SK-N-SH treated with all-trans-retinoic acid at 6 μM for 48 hours (cell line): ENCODE results near the gene TMTC2.

Experiments
- ATAC-seq: fragments of 200-7000 bp; cut with Tn5 transposase; 3 replicates; pipeline ENCODE4 v1.9.1; 2020; ENCODE audit warnings: mild to moderate bottlenecking, moderate library complexity
- ARNTL ChIP-seq: fragments of 450-650 bp; formaldehyde crosslinking; IDR thresholded peaks from 2 replicates; pipeline ENCODE4 v1.5.0; 2020; ENCODE audit warnings: low read depth, mild to moderate bottlenecking, moderate library complexity, borderline replicate concordance
- BACH2 ChIP-seq: fragments of 250-450 bp; sonication (Bioruptor Pico); IDR thresholded peaks from 2 replicates; pipeline ENCODE4 v1.9.0; 2021; ENCODE audit warnings: mild to moderate bottlenecking, borderline replicate concordance
- CSDC2 ChIP-seq: fragments of 250-450 bp; sonication (Bioruptor Pico); IDR thresholded peaks from 2 replicates; pipeline ENCODE4 v1.5.0; 2020; ENCODE audit warnings: mild to moderate bottlenecking, moderate library complexity
- ESRRG ChIP-seq: fragments of 250-450 bp; sonication (Bioruptor Pico); IDR thresholded peaks from 2 replicates; pipeline ENCODE4 v1.6.1; 2021; ENCODE audit warnings: mild to moderate bottlenecking
- GLIS3 ChIP-seq: fragments of 250-450 bp; sonication (Bioruptor Pico); IDR thresholded peaks from 2 replicates; pipeline ENCODE4 v1.5.0; 2020; ENCODE audit warnings: mild to moderate bottlenecking, moderate library complexity
- ISL1 ChIP-seq: fragments of 250-450 bp; sonication (Bioruptor Pico); IDR thresholded peaks from 2 replicates; pipeline ENCODE4 v2.1.2; 2022; ENCODE audit warnings: mild to moderate bottlenecking, moderate library complexity
- PPARA ChIP-seq: fragments of 250-450 bp; sonication (Bioruptor Pico); IDR thresholded peaks from 2 replicates; pipeline ENCODE4 v1.5.0; 2020; ENCODE audit warnings: mild to moderate bottlenecking, borderline replicate concordance
- RARB ChIP-seq: fragments of 250-450 bp; sonication (Bioruptor Pico); IDR thresholded peaks from 2 replicates; pipeline ENCODE4 v1.8.0; 2021; ENCODE audit warnings: mild to moderate bottlenecking, moderate library complexity
- SNAI2 ChIP-seq: fragments of 250-450 bp; sonication (Bioruptor Pico); IDR thresholded peaks from 2 replicates; pipeline ENCODE4 v1.5.0; 2020; ENCODE audit warnings: mild to moderate bottlenecking, moderate library complexity
- TCF4 ChIP-seq: fragments of 250-450 bp; sonication (Bioruptor Pico); IDR thresholded peaks from 2 replicates; pipeline ENCODE4 v1.8.0; 2021; ENCODE audit warnings: mild to moderate bottlenecking, moderate library complexity, borderline replicate concordance
- TOX ChIP-seq: fragments of 250-450 bp; sonication (Bioruptor Pico); IDR thresholded peaks from 2 replicates; pipeline ENCODE4 v1.8.0; 2021; ENCODE audit warnings: mild to moderate bottlenecking, moderate library complexity, borderline replicate concordance
- TSHZ2 ChIP-seq: fragments of 250-450 bp; sonication (Bioruptor Pico); IDR thresholded peaks from 2 replicates; pipeline ENCODE4 v1.5.0; 2020; ENCODE audit warnings: mild to moderate bottlenecking, moderate library complexity
- ZC3H10 ChIP-seq: fragments of 250-450 bp; sonication (Bioruptor Pico); IDR thresholded peaks from 2 replicates; pipeline ENCODE4 v1.5.1; 2021; ENCODE audit warnings: mild to moderate bottlenecking, moderate library complexity
- ZFP3 ChIP-seq: fragments of 250-450 bp; sonication (Bioruptor Pico); IDR thresholded peaks from 2 replicates; pipeline ENCODE4 v1.5.0; 2020; ENCODE audit warnings: mild to moderate bottlenecking, moderate library complexity
- ZFP30 ChIP-seq: fragments of 450-650 bp; formaldehyde crosslinking; IDR thresholded peaks from 2 replicates; pipeline ENCODE4 v1.5.0; 2022; ENCODE audit warnings: mild to moderate bottlenecking, moderate library complexity
- ZNF565 ChIP-seq: fragments of 450-650 bp; formaldehyde crosslinking; conservative IDR thresholded peaks from 2 replicates; pipeline ENCODE4 v1.5.0; 2020; ENCODE audit warnings: low read depth, mild to moderate bottlenecking, moderate library complexity
- ZNF70 ChIP-seq: fragments of 450-650 bp; formaldehyde crosslinking; IDR thresholded peaks from 2 replicates; pipeline ENCODE4 v1.5.0; 2020; ENCODE audit warnings: mild to moderate bottlenecking, moderate library complexity
- ZNF8 ChIP-seq: fragments of 450-650 bp; formaldehyde crosslinking; IDR thresholded peaks from 2 replicates; pipeline ENCODE4 v1.5.0; 2020; ENCODE audit warnings: mild to moderate bottlenecking, moderate library complexity
- TF ChIP-seq, protein P1 (sequence below): fragments of 250-450 bp; sonication (Bioruptor Pico); IDR thresholded peaks from 2 replicates; pipeline ENCODE4 v1.5.1; 2020; ENCODE audit warnings: low read depth, mild to moderate bottlenecking, moderate library complexity
- TF ChIP-seq, protein P2 (sequence below): fragments of 250-450 bp; sonication (Bioruptor Pico); IDR thresholded peaks from 2 replicates; pipeline ENCODE4 v1.8.0; 2021; ENCODE audit warnings: low read depth, mild to moderate bottlenecking, moderate library complexity, borderline replicate concordance
- TF ChIP-seq, protein P3 (sequence below): fragments of 250-450 bp; sonication (Bioruptor Pico); IDR thresholded peaks from 2 replicates; pipeline ENCODE4 v1.8.0; 2020; ENCODE audit warnings: mild to moderate bottlenecking, moderate library complexity, borderline replicate concordance

The TMTC2 gene

GRCh38 chr12:83136411-83136810, 449.7 kb downstream of the TMTC2 start:
- no peak for TF ChIP-seq PPARA (CRISPR knock-in tag)
- no peak for TF ChIP-seq ZC3H10 (CRISPR knock-in tag)
- TF ChIP-seq TCF4 (CRISPR knock-in tag): no peak

GRCh38 chr12:83140135-83140534, 453.4 kb downstream of the TMTC2 start:
- ATAC-seq: no peak
- TF ChIP-seq ZFP30 (CRISPR knock-in tag): no peak
- no peak for TF ChIP-seq BACH2 (CRISPR knock-in tag)
- TF ChIP-seq ISL1 (CRISPR knock-in tag): no peak
- TF ChIP-seq TCF4 (CRISPR knock-in tag): no peak
- TF ChIP-seq, protein P1, sequence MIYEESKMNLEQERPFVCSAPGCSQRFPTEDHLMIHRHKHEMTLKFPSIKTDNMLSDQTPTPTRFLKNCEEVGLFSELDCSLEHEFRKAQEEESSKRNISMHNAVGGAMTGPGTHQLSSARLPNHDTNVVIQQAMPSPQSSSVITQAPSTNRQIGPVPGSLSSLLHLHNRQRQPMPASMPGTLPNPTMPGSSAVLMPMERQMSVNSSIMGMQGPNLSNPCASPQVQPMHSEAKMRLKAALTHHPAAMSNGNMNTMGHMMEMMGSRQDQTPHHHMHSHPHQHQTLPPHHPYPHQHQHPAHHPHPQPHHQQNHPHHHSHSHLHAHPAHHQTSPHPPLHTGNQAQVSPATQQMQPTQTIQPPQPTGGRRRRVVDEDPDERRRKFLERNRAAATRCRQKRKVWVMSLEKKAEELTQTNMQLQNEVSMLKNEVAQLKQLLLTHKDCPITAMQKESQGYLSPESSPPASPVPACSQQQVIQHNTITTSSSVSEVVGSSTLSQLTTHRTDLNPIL (CRISPR knock-in tag): no peak
- TF ChIP-seq PPARA (CRISPR knock-in tag): no peak
- no peak for TF ChIP-seq RARB (CRISPR knock-in tag)
- no peak for TF ChIP-seq ARNTL
- no peak for TF ChIP-seq ZNF70 (CRISPR knock-in tag)
- TF ChIP-seq GLIS3: no peak
- TF ChIP-seq, protein P2, sequence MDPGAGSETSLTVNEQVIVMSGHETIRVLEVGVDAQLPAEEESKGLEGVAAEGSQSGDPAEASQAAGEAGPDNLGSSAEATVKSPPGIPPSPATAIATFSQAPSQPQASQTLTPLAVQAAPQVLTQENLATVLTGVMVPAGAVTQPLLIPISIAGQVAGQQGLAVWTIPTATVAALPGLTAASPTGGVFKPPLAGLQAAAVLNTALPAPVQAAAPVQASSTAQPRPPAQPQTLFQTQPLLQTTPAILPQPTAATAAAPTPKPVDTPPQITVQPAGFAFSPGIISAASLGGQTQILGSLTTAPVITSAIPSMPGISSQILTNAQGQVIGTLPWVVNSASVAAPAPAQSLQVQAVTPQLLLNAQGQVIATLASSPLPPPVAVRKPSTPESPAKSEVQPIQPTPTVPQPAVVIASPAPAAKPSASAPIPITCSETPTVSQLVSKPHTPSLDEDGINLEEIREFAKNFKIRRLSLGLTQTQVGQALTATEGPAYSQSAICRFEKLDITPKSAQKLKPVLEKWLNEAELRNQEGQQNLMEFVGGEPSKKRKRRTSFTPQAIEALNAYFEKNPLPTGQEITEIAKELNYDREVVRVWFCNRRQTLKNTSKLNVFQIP (CRISPR knock-in tag): no peak
- no peak for TF ChIP-seq CSDC2 (CRISPR knock-in tag)
- no peak for TF ChIP-seq TOX (CRISPR knock-in tag)

More at GRCh38 chr12:83136411-83136810, 449.7 kb downstream of the TMTC2 start:
- no peak for ATAC-seq

GRCh38 chr12:83141460-83141994, 454.8 kb downstream of the TMTC2 start:
- TF ChIP-seq TSHZ2 (CRISPR knock-in tag): no peak
- no peak for ATAC-seq

DNA sequence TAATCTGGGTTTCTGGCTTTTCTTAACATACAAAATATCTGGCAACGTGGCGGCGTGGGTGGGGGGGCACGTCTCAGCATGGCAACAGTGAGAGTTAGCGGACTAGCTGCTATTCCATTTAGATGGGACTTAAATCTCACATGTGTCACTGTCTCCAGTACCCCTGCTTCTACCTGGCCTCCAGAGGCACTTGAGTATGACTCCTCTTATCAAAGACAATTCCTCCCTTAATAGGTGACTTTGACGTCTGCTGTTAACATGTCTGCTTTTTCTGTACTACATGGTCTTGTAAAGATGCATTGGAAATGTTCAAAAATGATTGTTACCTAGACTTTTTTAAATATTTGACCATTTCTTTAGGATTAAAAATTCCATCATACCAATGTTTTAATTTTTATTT, 456.2 kb downstream of the TMTC2 start:
- no peak for ATAC-seq
- no peak for TF ChIP-seq ESRRG (CRISPR knock-in tag)
- TF ChIP-seq TCF4 (CRISPR knock-in tag): no peak
- no peak for TF ChIP-seq ZNF565
- no peak for TF ChIP-seq BACH2 (CRISPR knock-in tag)
- no peak for TF ChIP-seq SNAI2
- TF ChIP-seq ISL1 (CRISPR knock-in tag): no peak
- TF ChIP-seq ZFP30 (CRISPR knock-in tag): no peak
- TF ChIP-seq ZNF8: no peak
- no peak for TF ChIP-seq GLIS3
- no peak for TF ChIP-seq PPARA (CRISPR knock-in tag)
- TF ChIP-seq, protein P2 (CRISPR knock-in tag): no peak
- TF ChIP-seq ZFP3: no peak
- TF ChIP-seq, protein P3, sequence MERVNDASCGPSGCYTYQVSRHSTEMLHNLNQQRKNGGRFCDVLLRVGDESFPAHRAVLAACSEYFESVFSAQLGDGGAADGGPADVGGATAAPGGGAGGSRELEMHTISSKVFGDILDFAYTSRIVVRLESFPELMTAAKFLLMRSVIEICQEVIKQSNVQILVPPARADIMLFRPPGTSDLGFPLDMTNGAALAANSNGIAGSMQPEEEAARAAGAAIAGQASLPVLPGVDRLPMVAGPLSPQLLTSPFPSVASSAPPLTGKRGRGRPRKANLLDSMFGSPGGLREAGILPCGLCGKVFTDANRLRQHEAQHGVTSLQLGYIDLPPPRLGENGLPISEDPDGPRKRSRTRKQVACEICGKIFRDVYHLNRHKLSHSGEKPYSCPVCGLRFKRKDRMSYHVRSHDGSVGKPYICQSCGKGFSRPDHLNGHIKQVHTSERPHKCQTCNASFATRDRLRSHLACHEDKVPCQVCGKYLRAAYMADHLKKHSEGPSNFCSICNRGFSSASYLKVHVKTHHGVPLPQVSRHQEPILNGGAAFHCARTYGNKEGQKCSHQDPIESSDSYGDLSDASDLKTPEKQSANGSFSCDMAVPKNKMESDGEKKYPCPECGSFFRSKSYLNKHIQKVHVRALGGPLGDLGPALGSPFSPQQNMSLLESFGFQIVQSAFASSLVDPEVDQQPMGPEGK (CRISPR knock-in tag): no peak
- no peak for TF ChIP-seq RARB (CRISPR knock-in tag)
- TF ChIP-seq, protein P1 (CRISPR knock-in tag): no peak
